Skeletal muscle cell (primary cell): Measurements from ENCODE around the gene AP1AR.
"Not testable (repeated sequence)": the region's sequence is repeated elsewhere in the genome, so short reads cannot be mapped to it uniquely, and the experiment has no call there.

Experiments
- DNase-seq: peaks from one replicate; pipeline ENCODE4 v3.0.0-alpha.2; 2010; ENCODE audit warnings: low read depth
- H3K4me3 ChIP-seq: 2 replicates; pipeline ENCODE4 v1.5.1; 2011; ENCODE audit warnings: low read depth, mild to moderate bottlenecking, control low read depth, low read length, moderate library complexity

The AP1AR gene

GRCh38 chr4:112302320-112303274 is 71.0 kb downstream of the AP1AR start:
- H3K4me3 ChIP-seq, result no peak overlapping the region
- DNase-seq, result no peak

- H3K4me3 ChIP-seq, DNase-seq: not testable (repeated sequence)
Observed at GRCh38 chr4:112305477-112305876, 73.9 kb downstream of the AP1AR start.

GRCh38 chr4:112309263-112309791 is 77.7 kb downstream of the AP1AR start:
- H3K4me3 ChIP-seq, result peak overlapping the region; percentile 15
- not testable (repeated sequence) for DNase-seq

- DNase-seq, result no peak
- no peak overlapping the region for H3K4me3 ChIP-seq
Observed at GRCh38 chr4:112311516-112311915, 79.9 kb downstream of the AP1AR start.

- no peak for DNase-seq
- H3K4me3 ChIP-seq, result no peak overlapping the region
Observed at GRCh38 chr4:112312610-112313239, 81.1 kb downstream of the AP1AR start.

- no peak overlapping the region for H3K4me3 ChIP-seq
- DNase-seq, result no peak
Observed at GRCh38 chr4:112315446-112315845, 83.9 kb downstream of the AP1AR start.

- DNase-seq, result no peak
- H3K4me3 ChIP-seq, result no peak overlapping the region
Observed at GRCh38 chr4:112316360-112316759, 84.8 kb downstream of the AP1AR start.

GRCh38 chr4:112318239-112319142 is 86.9 kb downstream of the AP1AR start:
- DNase-seq, result no peak
- H3K4me3 ChIP-seq, result no peak overlapping the region
